T-helper 9 cell (primary cell): ENCODE measurements around the gene CCDC169.

Experiments
- DNase-seq: peaks from one replicate; pipeline ENCODE4 v3.0.0-alpha.2; 2020

Gene CCDC169

GRCh38 chr13:36242761-36243160 is 54.9 kb downstream of the CCDC169 start:
- no peak for DNase-seq

- DNase-seq: no peak
Measured at GRCh38 chr13:36231236-36231635, 66.4 kb downstream of the CCDC169 start.

- DNase-seq: no peak
Measured at GRCh38 chr13:36224730-36225129, 72.9 kb downstream of the CCDC169 start.

- no peak for DNase-seq
Measured at GRCh38 chr13:36219883-36220282, 77.7 kb downstream of the CCDC169 start.

DNA sequence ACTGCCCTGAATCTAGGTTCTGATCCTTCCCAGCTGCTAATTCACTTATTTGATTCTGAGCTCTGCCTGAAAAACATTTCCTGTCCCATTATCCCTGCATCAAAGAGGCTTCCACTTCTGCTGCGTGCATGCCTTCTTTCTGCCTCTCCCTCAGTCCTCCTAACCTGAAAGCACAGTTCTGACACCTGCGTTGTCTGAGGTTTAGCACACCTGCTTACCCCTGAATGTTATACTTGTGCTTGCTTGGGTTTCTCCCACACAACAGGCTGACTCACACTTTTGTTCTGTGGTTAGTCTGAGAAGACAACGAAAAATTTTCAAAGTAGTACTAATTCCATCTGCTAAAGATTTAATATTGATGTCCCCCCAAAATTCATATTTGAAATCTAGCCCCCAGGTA is 80.2 kb downstream of the CCDC169 start:
- DNase-seq: no peak

DNA sequence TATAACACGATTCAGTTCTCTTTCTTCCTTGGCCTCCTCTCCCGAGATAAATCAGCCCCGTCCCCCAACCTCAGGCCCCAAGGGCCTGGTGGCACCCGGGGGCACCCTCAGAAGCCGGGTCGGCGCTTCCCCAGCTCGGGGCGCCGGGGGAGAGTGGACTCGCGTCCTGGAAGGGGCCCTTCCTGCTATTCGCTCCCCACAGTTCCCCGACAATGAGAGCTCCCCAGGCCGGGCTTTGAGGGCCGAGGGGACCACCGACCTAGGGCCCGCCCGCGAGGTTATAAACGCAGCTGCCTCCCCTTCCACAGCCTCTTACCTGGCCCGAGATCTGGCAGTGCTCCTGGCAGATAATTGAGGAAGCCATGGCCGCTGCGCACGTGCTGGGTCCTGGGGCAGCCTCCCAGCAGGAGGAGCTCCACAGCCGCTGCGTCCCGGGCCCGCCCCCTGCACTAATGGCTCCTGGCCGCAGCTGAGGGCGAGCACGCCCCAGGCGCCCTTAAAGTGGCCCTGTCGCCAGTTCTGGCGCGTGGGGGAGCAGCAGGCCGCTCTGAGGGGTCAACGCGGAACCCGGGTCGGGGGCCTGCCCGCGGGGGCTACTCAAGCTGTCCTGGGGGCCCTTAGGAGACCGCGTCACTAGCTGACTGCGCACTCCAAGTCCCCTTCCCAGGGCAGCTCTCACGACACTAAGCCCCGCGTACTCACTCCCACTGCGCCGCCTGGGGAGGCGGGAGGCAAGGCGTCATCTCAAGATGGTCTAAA is 83.3 kb downstream of the CCDC169 start, which contains the start of gene SOHLH2:
Gene SOHLH2, minus strand, starts transcription at position 394 of the 759 bp plus-strand sequence. Its CDS starts 30 bp downstream, at position 364.
- no peak for DNase-seq

- no peak for DNase-seq
Measured at GRCh38 chr13:36212789-36213188, 84.8 kb downstream of the CCDC169 start.

- DNase-seq: no peak
Measured at GRCh38 chr13:36211567-36211966, 86.0 kb downstream of the CCDC169 start.

GRCh38 chr13:36210738-36211137 is 86.9 kb downstream of the CCDC169 start:
- DNase-seq: no peak

GRCh38 chr13:36207672-36208071 is 89.9 kb downstream of the CCDC169 start:
- DNase-seq: no peak

DNA sequence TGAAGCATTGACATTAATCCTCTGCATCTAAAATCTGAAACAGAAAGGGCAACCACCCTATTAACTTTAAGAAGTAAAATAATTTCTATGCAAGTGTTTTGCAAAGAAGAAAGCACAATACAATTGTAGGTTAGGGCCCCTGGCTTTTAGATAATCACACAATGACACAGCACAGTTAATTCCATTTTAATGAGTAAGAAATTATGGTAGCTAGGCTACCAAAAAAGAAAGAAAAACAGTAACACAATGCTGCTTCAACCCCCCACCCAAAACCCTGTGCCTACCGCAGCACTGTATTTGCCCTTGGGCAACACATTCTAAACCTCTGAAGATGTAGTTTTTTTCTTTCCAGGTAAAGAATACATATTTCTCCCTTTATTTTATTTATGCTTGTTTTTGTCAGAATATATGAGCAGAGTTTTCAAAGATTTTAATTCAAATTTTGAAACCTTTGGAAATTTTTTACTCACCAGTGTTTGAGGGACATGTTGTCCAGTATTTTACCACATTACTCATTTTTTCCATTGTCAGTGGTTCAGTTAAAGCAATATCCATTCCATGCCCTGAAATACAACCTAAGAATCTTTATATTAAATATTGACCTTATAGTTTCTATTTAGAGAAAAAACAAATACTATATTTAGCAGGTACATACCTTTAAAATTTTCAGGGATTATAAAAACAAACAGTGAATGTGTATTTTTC is 104.3 kb downstream of the CCDC169 start:
- no peak for DNase-seq

DNA sequence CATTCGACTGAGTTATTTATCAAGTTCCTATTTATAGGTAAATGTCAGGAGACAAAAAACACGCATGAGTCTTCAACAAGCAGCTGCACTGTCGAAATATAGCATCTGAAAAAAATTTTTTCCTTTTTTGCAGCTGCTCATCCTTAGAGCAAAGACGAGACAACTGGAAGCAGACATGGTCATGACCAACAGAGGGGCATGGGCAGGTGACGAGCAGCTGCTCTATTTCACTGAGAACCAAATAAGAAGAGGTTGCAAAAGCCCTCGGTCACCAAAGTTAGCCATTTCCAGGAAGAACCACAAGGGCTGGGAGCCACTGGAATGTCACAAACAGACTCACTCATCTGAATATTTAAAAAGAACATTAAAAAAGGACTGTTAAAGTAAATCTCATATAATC is 105.4 kb downstream of the CCDC169 start:
- no peak for DNase-seq

DNA sequence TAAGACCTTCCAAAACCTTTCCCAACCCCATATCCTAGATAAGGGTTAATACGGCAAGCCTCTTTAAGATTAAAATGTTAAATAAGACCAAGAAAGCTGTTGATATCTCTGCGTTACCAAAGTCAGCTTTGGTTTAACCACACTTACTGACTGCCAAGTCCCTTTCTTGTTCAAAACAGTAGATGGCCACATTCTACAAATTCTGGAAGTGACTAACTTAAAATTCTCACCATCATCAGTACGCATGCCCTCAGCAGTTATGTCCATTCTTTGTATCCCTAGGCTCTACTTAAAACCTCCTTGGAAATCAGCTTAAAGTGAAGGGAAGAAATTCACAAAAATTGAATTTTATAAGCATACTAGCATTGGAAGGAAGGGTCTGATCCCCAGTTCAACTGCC is 106.8 kb downstream of the CCDC169 start:
- no peak for DNase-seq

- DNase-seq: no peak
Measured at GRCh38 chr13:36188441-36188840, 109.2 kb downstream of the CCDC169 start.

DNA sequence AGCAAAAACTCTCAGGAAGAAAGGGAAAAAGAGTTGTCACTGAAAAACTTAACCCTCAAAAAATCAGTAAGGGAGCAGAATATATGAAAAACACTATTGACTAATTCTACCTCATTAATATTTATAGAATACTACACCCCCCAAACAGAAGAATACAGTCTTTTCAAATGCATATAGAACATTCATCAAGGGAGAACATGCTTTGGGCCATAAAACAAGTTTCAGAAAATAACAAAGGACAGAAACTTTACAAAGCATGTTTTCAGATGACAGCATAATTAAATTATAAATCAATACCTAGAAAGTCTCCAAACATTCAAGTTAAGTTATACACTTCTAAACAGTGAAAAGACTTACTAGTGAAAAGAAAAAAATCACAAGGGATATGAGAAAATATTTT is 113.7 kb downstream of the CCDC169 start:
- no peak for DNase-seq
